Measurements from ENCODE around the gene SLC16A12.
"Not testable (repeated sequence)": the region's sequence is repeated elsewhere in the genome, so short reads cannot be mapped to it uniquely, and the experiment has no call there.

The SLC16A12 gene

DNA sequence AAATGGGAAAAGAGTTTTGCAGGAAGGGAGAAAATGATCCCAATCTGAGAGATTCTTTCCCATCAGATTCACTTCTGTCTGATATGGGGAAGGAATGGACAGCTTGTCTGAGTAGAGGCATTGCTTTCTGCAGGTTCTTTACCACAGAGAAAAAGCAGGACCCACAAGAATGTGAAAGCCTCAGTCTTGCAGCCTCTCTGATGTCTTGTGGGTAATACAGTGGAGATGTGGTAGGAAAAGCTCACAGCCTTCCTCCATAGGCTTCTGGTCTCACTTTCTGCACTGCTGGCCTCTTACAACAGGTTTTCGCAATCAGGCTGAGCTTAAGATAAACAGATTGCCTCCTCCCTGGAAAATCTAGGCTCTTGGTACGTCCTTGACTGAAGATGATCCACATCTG, 142.4 kb downstream of the SLC16A12 start:
- no peak for TF ChIP-seq JUND (IDR thresholded peaks at IDR 0.05; ENCODE audit: low read depth)
- DNase-seq (ENCODE audit: low read depth in 1 of 2, low spot score in 1 of 2) = no peak
- in situ Hi-C loops (cut with HindIII; ENCODE audit: low pct_unique_long_range_greater_than_20kb, low sequenced_read_pairs) = no loop called here

DNA sequence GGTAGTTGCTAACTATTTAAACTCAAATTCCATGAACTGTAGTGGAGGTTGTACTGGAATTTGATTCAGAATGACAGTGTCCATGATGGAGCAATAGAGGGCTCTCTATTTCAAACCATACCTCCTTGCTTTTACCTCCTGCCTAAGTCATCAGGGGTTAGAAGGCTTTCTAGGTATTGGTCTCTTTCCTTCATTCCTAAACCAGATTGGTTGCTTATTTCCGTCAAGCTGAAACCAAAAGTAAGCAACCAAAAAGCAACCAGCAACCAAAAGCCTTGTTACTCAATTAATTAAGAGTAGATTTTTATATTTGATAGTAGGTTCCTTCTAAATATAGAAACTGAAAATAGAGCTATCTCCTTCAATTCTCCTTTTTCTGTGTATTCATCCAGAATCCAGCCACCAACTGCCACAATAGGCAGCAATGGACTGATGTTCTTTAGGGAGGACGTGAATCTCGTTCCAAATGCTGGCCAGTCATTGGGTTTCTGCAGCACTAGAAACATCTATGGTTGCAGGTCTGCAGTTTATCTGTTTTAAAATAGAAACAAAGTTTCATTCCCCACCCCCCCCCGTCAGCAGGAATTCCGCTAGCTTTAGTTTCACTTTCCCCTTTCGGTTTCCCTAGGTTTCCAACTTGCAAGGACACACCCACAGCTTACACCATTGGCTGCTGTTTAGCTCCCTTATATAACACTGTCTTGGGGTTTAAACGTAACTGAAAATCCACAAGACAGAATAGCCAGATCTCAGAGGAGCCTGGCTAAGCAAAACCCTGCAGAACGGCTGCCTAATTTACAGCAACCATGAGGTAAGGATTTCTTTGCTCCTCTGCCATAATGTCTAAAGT, 143.3 kb downstream of the SLC16A12 start, which contains the start of gene IFIT1:
Gene IFIT1, plus strand, starts transcription at position 717 of the 850 bp plus-strand sequence. Its CDS starts 90 bp downstream, at position 807.
- in situ Hi-C loops (cut with HindIII; ENCODE audit: low pct_unique_long_range_greater_than_20kb, low sequenced_read_pairs) = no loop called here
- peak; percentile 64 to 86 for DNase-seq (ENCODE audit: low read depth in 1 of 2, low spot score in 1 of 2)

DNA sequence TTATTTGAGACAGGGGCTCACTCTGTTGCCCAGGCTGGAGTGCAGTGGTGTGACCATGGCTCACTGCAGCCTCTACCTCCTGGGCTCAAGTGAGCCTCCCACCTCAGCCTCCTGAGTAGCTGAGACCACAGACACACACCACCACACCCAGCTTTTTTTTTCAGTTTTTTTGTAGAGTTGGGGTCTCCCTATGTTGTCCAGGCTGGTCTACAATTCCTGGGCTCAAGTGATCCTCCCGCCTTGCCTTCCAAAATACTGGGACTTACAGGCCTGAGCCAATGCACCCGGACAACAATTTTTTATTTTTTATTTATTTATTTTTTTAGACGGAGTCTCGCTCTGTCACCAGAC, 144.2 kb downstream of the SLC16A12 start:
- DNase-seq (ENCODE audit: low read depth in 1 of 2, low spot score in 1 of 2) = not testable (repeated sequence)

More for the DNA sequence above, 143.3 kb downstream of the SLC16A12 start, which contains the start of gene IFIT1:
- no peak for TF ChIP-seq JUND (IDR thresholded peaks at IDR 0.05; ENCODE audit: low read depth)

DNA sequence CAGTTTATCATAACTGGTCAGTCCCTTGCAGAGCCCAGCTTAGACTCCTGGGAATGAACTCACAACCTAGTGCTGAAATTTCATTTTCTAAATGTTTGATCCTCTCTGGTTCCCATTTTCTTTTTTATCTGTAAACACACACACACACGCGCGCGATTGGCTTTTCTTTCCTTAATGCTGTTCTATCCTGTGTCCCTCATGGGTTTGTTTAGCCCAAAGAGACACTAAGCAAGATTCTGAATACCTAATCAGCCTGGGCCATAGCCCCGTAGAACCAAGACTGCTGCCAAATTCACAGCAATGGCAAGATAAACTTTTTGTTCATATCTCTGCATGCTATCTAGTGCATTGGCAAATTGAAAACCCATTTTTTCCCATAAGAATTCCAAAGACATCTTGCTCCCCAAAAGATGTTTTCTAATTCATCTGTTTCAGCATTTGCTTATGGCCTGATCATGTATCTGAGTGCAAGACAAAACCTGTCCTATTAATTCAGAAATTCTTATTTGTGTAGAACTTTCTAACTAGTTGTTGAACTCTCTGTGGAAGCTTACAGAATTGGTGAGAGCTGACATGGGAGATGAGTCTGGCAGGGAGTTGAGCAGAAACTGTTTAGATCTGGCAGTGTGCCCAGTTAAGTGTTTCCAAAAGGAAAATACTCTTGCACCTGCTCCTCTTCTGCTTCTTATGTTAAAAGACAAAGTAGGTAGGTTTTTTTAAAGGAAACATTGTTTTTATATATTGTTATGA, 144.7 kb downstream of the SLC16A12 start:
- in situ Hi-C loops (cut with HindIII; ENCODE audit: low pct_unique_long_range_greater_than_20kb, low sequenced_read_pairs) = no loop called here
- DNase-seq (ENCODE audit: low read depth in 1 of 2, low spot score in 1 of 2) = no peak
- no peak for TF ChIP-seq JUND (IDR thresholded peaks at IDR 0.05; ENCODE audit: low read depth)

More for the DNA sequence above, 144.2 kb downstream of the SLC16A12 start:
- in situ Hi-C loops (cut with HindIII; ENCODE audit: low pct_unique_long_range_greater_than_20kb, low sequenced_read_pairs) = not testable (repeated sequence)

DNA sequence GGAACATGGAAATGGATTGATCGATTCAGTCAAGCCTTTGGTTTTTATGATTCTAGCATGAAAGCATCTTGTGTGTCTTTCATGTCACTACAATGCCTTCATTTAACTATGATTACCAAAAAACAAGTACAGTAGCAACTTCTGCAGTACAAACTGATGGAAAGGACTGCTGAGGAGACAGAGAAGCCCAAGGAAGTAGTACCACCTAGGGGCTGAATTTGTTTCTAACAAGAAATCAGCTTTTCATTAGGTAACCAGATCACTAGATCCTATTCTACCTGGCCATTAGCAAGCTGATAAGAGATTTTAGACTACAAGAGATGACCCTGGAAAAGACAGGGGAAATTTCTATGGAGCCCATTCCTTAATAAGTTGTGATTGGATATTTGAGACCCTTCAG, 146.1 kb downstream of the SLC16A12 start:
- no peak for TF ChIP-seq JUND (IDR thresholded peaks at IDR 0.05; ENCODE audit: low read depth)
- in situ Hi-C loops (cut with HindIII; ENCODE audit: low pct_unique_long_range_greater_than_20kb, low sequenced_read_pairs) = no loop called here
- peak in 1 of 2 experiments; percentile 46 for DNase-seq (ENCODE audit: low read depth in 1 of 2, low spot score in 1 of 2)

DNA sequence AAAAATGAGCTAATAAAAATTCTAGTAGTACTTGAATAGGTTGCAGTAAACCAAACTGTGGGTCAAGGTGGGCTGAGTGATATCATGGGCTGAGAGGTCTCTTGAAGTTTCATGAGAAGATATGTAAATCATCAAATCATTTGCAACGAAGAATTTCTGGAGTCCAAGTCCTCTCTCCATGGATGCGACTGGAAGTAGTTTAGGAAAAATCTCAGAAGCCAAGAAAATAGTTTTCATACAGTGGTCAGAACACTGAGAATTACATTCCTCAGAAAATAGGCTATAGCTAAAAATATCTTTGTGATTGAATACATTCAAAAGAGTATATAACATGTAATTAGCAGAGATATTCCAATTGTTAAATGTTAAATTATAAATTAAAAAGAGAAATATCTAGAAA, 146.6 kb downstream of the SLC16A12 start:
- in situ Hi-C loops (cut with HindIII; ENCODE audit: low pct_unique_long_range_greater_than_20kb, low sequenced_read_pairs) = no loop called here
- TF ChIP-seq JUND (IDR thresholded peaks at IDR 0.05; ENCODE audit: low read depth) = no peak
- no peak for DNase-seq (ENCODE audit: low read depth in 1 of 2, low spot score in 1 of 2)

DNA sequence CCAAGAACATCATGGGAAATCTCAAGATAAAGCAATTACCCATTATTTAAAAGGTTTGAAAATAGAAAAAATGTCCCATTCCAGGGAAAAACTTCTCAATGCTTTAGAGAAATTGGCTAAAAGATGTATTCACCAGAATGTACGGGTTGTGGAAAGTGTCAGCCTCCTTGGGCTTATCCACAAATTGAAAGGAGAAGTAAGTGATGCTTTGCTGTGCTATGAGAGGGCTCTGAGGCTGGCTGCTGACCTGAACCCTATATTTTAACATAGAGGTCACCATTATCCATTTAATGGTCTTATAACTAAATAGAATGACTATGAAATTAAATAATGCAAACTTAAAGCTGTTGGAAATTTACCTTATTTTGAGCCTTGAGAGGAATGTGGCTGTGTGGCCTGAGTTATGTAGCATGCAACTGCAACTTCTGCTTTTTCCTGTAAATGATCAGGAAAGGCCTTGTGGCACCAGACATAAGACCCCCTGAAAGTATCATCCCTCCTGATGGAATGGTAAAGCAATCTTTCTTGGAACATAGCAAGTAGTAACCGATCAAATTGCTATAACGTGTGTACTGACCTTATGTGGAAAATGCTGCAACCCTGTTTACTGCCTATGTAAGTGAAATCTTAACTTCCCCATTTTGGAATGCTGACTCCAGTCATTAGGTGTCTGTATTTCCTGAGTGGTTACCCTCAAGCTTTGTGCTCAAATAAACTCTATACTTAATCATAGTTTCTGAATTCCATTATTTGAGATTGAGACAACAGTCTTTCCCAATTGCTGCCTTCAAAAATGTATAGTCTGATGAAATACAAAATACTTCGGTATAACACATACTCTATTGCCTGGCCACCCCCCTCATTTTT, 150.7 kb downstream of the SLC16A12 start:
- in situ Hi-C loops (cut with HindIII; ENCODE audit: low pct_unique_long_range_greater_than_20kb, low sequenced_read_pairs) = no loop called here
- TF ChIP-seq JUND (IDR thresholded peaks at IDR 0.05; ENCODE audit: low read depth) = no peak
- no peak for DNase-seq (ENCODE audit: low read depth in 1 of 2, low spot score in 1 of 2)

DNA sequence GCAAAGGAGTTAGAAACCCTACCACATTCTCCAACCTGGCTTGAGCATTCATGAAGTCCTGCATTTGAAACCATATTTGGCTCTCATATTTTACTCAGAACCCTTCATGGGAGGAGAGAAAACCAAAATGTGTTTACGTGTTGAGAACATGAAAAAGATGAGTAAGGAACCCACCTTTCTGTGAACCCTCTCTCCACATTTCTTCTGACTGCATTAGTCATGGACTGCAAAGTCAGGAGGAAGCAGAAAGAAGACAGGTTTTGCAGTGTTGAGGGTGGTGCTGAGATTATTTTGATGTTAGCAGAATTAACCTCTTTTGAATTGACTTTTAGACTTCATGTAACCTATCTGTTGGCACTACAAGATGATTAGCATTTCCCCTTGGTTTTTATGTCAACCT, 152.6 kb downstream of the SLC16A12 start:
- TF ChIP-seq JUND (IDR thresholded peaks at IDR 0.05; ENCODE audit: low read depth) = no peak
- no peak for DNase-seq (ENCODE audit: low read depth in 1 of 2, low spot score in 1 of 2)
- in situ Hi-C loops (cut with HindIII; ENCODE audit: low pct_unique_long_range_greater_than_20kb, low sequenced_read_pairs) = no loop called here

All from T47D (cell line).